Globus pallidus (tissue), 1 donor: ENCODE measurements around the gene ZNF672.
"Not testable (repeated sequence)": the region's sequence is repeated elsewhere in the genome, so short reads cannot be mapped to it uniquely, and the experiment has no call there.

Source experiments
- DNase-seq: peaks from one replicate; pipeline ENCODE4 v3.0.0-alpha.2; 2015; ENCODE audit warnings: low spot score

The ZNF672 gene

GRCh38 chr1:248837781-248838356 lies at the start of gene ZNF672:
Gene ZNF672 (plus strand): TSS chr1:248838224. CDS start chr1:248847275, 9,051 bp downstream.
- peak; percentile 99 for DNase-seq

GRCh38 chr1:248788327-248788726 lies 49.7 kb upstream of the ZNF672 start:
- no peak for DNase-seq

- not testable (repeated sequence) for DNase-seq
Observed at GRCh38 chr1:248789337-248789736, 48.7 kb upstream of the ZNF672 start.

GRCh38 chr1:248790456-248790855 lies 47.6 kb upstream of the ZNF672 start:
- DNase-seq, result no peak

GRCh38 chr1:248791010-248791409 lies 47.0 kb upstream of the ZNF672 start:
- DNase-seq, result no peak

- DNase-seq, result no peak
Observed at GRCh38 chr1:248792342-248792741, 45.7 kb upstream of the ZNF672 start.

GRCh38 chr1:248793592-248793991 lies 44.4 kb upstream of the ZNF672 start:
- no peak for DNase-seq

GRCh38 chr1:248794663-248795062 lies 43.4 kb upstream of the ZNF672 start:
- not testable (repeated sequence) for DNase-seq

- no peak for DNase-seq
Observed at GRCh38 chr1:248798791-248799190, 39.2 kb upstream of the ZNF672 start.

- DNase-seq, result no peak
Observed at GRCh38 chr1:248800459-248800858, 37.6 kb upstream of the ZNF672 start.

- DNase-seq, result no peak
Observed at GRCh38 chr1:248802454-248802853, 35.6 kb upstream of the ZNF672 start.

GRCh38 chr1:248803501-248803900 lies 34.5 kb upstream of the ZNF672 start:
- not testable (repeated sequence) for DNase-seq

GRCh38 chr1:248804771-248805681 lies 33.0 kb upstream of the ZNF672 start:
- DNase-seq, result peak; percentile 43

GRCh38 chr1:248805876-248806275 lies 32.1 kb upstream of the ZNF672 start:
- peak; percentile 22 for DNase-seq

GRCh38 chr1:248807067-248807737 lies 30.8 kb upstream of the ZNF672 start:
- DNase-seq, result peak; percentile 70

- no peak for DNase-seq
Observed at GRCh38 chr1:248808876-248809275, 29.1 kb upstream of the ZNF672 start.

GRCh38 chr1:248810000-248810726 lies 27.9 kb upstream of the ZNF672 start:
- no peak for DNase-seq

GRCh38 chr1:248810727-248811513 lies 27.1 kb upstream of the ZNF672 start:
- DNase-seq, result peak; percentile 28

GRCh38 chr1:248811514-248812490 lies 26.2 kb upstream of the ZNF672 start:
- no peak for DNase-seq
